ENCODE measurements around the gene CXCL13. TPM values are rescaled to one million over a fixed set of nuclear protein-coding genes. Genes with fewer than 3 reads are reported as not detected.

The CXCL13 gene
- total RNA-seq, 1 experiment from 2014 or later = not detected

DNA sequence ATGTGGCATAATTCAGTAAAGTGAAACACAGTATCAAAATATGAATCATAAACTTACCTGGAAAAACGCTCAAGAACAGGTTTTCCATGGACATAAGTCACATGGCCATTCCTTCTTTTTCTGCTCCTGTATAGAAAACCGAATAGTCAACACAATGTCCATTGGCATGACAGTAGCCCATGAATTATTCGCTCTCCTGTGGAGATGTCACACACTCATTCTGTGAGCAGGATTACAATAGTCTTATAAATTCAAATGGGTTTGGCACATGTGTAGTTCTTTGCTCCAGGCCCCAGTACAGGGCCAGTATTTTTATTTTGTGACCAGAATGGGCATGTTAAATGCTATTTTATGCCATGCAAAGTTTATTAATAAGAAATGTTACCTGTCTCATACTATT lies 15.1 kb upstream of the CXCL13 start:
- ATAC-seq (no peak), DNase-seq (ENCODE audit: low spot score) (no peak)
- no peaks in the 10 kb centered on the region for H3K27me3 Mint-ChIP-seq (ENCODE audit: low read depth)
- H3K27ac Mint-ChIP-seq = no peak overlapping the region
- no peaks in the 10 kb centered on the region for H3K9me3 Mint-ChIP-seq
- CTCF ChIA-PET = interaction anchor here (1.3 kb wide), 1 partner anchor 11 kb away, joined by 4 read pairs; no protein-coding TSS in a partner anchor
- POLR2A ChIA-PET = no interaction called here
- no peak overlapping the region for H3K4me3 Mint-ChIP-seq
- H3K4me1 Mint-ChIP-seq = peaks cover 5% of the 10 kb centered on the region; the same call in 1 of the 2 replicates
- H3K36me3 Mint-ChIP-seq = no peaks in the 10 kb centered on the region
- TF ChIP-seq, protein P1, sequence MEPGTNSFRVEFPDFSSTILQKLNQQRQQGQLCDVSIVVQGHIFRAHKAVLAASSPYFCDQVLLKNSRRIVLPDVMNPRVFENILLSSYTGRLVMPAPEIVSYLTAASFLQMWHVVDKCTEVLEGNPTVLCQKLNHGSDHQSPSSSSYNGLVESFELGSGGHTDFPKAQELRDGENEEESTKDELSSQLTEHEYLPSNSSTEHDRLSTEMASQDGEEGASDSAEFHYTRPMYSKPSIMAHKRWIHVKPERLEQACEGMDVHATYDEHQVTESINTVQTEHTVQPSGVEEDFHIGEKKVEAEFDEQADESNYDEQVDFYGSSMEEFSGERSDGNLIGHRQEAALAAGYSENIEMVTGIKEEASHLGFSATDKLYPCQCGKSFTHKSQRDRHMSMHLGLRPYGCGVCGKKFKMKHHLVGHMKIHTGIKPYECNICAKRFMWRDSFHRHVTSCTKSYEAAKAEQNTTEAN (CRISPR knock-in tag; IDR thresholded peaks at IDR 0.05) = no peak
- TF ChIP-seq NFYB (CRISPR knock-in tag; conservative IDR thresholded peaks at IDR 0.05; ENCODE audit: low read depth) (no peak), CREM (CRISPR knock-in tag; IDR thresholded peaks at IDR 0.05) (no peak), GTF2I (CRISPR knock-in tag; conservative IDR thresholded peaks at IDR 0.05) (no peak), JUN (CRISPR knock-in tag; IDR thresholded peaks at IDR 0.05) (no peak), ZNF671 (CRISPR knock-in tag; IDR thresholded peaks at IDR 0.05) (no peak), NFATC4 (CRISPR knock-in tag; IDR thresholded peaks at IDR 0.05) (no peak), ZNF232 (CRISPR knock-in tag; IDR thresholded peaks at IDR 0.05) (no peak)
- TF ChIP-seq, protein P2, sequence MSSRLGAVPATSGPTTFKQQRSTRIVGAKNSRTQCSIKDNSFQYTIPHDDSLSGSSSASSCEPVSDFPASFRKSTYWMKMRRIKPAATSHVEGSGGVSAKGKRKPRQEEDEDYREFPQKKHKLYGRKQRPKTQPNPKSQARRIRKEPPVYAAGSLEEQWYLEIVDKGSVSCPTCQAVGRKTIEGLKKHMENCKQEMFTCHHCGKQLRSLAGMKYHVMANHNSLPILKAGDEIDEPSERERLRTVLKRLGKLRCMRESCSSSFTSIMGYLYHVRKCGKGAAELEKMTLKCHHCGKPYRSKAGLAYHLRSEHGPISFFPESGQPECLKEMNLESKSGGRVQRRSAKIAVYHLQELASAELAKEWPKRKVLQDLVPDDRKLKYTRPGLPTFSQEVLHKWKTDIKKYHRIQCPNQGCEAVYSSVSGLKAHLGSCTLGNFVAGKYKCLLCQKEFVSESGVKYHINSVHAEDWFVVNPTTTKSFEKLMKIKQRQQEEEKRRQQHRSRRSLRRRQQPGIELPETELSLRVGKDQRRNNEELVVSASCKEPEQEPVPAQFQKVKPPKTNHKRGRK (CRISPR knock-in tag; IDR thresholded peaks at IDR 0.05; ENCODE audit: borderline replicate concordance) = no peak

DNA sequence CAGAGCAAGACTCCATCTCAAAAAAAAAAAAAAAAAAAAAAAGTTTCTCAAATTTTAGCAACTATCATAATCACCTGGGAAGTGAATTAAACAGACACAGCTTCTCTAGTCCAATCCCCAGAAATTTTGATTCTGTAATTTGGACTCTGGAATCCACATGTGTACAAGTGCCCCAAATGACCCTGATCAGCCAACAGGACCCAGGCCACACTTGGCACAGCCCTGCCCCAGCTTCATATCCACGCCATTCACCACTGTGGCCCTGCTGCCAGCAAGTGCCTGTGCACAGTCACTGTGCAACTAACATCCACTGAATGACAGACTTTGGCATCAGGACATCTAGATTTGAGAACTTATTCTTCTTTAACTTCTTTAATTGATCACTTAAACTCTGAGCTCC lies 14.1 kb upstream of the CXCL13 start:
- ChIA-PET CTCF (interaction anchor here (0.7 to 1.3 kb wide), 2 partner anchors 10 to 12 kb away, joined by 4 read pairs; no protein-coding TSS in a partner anchor), POLR2A (no interaction called here)
- Mint-ChIP-seq H3K27me3 (ENCODE audit: low read depth) (no peaks in the 10 kb centered on the region), H3K4me3 (no peak overlapping the region), H3K9me3 (no peaks in the 10 kb centered on the region), H3K4me1 (peaks cover 5% of the 10 kb centered on the region; the same call in 1 of the 2 replicates), H3K36me3 (no peaks in the 10 kb centered on the region), H3K27ac (no peak overlapping the region)
- ATAC-seq (no peak), DNase-seq (ENCODE audit: low spot score) (no peak)
- TF ChIP-seq, protein P3, sequence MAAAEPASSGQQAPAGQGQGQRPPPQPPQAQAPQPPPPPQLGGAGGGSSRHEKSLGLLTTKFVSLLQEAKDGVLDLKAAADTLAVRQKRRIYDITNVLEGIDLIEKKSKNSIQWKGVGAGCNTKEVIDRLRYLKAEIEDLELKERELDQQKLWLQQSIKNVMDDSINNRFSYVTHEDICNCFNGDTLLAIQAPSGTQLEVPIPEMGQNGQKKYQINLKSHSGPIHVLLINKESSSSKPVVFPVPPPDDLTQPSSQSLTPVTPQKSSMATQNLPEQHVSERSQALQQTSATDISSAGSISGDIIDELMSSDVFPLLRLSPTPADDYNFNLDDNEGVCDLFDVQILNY (CRISPR knock-in tag; IDR thresholded peaks at IDR 0.05) = no peak
- TF ChIP-seq ZNF219 (CRISPR knock-in tag; IDR thresholded peaks at IDR 0.05; ENCODE audit: borderline replicate concordance) = no peak
- TF ChIP-seq, protein P4, sequence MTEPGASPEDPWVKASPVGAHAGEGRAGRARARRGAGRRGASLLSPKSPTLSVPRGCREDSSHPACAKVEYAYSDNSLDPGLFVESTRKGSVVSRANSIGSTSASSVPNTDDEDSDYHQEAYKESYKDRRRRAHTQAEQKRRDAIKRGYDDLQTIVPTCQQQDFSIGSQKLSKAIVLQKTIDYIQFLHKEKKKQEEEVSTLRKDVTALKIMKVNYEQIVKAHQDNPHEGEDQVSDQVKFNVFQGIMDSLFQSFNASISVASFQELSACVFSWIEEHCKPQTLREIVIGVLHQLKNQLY (CRISPR knock-in tag; IDR thresholded peaks at IDR 0.05) = no peak

DNA sequence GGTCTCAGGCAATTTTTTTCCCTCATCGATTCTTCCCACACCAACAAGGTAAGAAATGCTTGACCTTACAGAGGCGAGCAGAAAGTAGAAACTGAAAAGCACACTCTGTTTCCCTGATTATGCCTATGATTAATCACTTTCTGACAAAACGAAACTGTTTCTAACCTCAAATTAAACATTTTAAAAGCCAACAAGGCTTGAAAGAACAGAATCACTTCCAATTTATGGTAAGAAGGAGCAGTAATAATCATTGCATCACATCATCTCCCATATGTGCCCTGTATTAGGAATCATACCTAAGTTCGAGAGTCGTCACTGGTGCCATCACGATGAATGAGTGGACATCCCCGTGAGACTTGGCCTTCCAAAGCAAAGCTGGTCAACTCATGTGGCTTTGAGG lies 12.5 kb upstream of the CXCL13 start:
- ChIA-PET CTCF (interaction anchor here (1.5 kb wide), 1 partner anchor 128 kb away, joined by 4 read pairs; no protein-coding TSS in a partner anchor), POLR2A (no interaction called here)
- peaks cover 4% of the 10 kb centered on the region; the same call in 1 of the 2 replicates for H3K9me3 Mint-ChIP-seq
- peaks cover 5% of the 10 kb centered on the region; the same call in 1 of the 2 replicates for H3K4me1 Mint-ChIP-seq
- ATAC-seq (no peak), DNase-seq (ENCODE audit: low spot score) (no peak)
- H3K36me3 Mint-ChIP-seq = no peaks in the 10 kb centered on the region
- no peaks in the 10 kb centered on the region for H3K27me3 Mint-ChIP-seq (ENCODE audit: low read depth)
- H3K27ac Mint-ChIP-seq = no peak overlapping the region
- H3K4me3 Mint-ChIP-seq = no peak overlapping the region
- TF ChIP-seq, protein P5, sequence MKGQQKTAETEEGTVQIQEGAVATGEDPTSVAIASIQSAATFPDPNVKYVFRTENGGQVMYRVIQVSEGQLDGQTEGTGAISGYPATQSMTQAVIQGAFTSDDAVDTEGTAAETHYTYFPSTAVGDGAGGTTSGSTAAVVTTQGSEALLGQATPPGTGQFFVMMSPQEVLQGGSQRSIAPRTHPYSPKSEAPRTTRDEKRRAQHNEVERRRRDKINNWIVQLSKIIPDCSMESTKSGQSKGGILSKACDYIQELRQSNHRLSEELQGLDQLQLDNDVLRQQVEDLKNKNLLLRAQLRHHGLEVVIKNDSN (CRISPR knock-in tag; IDR thresholded peaks at IDR 0.05) = no peak
- TF ChIP-seq, protein P6, sequence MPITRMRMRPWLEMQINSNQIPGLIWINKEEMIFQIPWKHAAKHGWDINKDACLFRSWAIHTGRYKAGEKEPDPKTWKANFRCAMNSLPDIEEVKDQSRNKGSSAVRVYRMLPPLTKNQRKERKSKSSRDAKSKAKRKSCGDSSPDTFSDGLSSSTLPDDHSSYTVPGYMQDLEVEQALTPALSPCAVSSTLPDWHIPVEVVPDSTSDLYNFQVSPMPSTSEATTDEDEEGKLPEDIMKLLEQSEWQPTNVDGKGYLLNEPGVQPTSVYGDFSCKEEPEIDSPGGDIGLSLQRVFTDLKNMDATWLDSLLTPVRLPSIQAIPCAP (CRISPR knock-in tag; IDR thresholded peaks at IDR 0.05) = no peak
- TF ChIP-seq ESRRA (CRISPR knock-in tag; IDR thresholded peaks at IDR 0.05; ENCODE audit: borderline replicate concordance) = no peak
- no peak for TF ChIP-seq NFE2L1 (CRISPR knock-in tag; IDR thresholded peaks at IDR 0.05)
- TF ChIP-seq, protein P7, sequence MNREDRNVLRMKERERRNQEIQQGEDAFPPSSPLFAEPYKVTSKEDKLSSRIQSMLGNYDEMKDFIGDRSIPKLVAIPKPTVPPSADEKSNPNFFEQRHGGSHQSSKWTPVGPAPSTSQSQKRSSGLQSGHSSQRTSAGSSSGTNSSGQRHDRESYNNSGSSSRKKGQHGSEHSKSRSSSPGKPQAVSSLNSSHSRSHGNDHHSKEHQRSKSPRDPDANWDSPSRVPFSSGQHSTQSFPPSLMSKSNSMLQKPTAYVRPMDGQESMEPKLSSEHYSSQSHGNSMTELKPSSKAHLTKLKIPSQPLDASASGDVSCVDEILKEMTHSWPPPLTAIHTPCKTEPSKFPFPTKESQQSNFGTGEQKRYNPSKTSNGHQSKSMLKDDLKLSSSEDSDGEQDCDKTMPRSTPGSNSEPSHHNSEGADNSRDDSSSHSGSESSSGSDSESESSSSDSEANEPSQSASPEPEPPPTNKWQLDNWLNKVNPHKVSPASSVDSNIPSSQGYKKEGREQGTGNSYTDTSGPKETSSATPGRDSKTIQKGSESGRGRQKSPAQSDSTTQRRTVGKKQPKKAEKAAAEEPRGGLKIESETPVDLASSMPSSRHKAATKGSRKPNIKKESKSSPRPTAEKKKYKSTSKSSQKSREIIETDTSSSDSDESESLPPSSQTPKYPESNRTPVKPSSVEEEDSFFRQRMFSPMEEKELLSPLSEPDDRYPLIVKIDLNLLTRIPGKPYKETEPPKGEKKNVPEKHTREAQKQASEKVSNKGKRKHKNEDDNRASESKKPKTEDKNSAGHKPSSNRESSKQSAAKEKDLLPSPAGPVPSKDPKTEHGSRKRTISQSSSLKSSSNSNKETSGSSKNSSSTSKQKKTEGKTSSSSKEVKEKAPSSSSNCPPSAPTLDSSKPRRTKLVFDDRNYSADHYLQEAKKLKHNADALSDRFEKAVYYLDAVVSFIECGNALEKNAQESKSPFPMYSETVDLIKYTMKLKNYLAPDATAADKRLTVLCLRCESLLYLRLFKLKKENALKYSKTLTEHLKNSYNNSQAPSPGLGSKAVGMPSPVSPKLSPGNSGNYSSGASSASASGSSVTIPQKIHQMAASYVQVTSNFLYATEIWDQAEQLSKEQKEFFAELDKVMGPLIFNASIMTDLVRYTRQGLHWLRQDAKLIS (CRISPR knock-in tag; IDR thresholded peaks at IDR 0.05; ENCODE audit: borderline replicate concordance) = no peak
- TF ChIP-seq SMAD4 (CRISPR knock-in tag; IDR thresholded peaks at IDR 0.05) = no peak
- TF ChIP-seq, protein P8, sequence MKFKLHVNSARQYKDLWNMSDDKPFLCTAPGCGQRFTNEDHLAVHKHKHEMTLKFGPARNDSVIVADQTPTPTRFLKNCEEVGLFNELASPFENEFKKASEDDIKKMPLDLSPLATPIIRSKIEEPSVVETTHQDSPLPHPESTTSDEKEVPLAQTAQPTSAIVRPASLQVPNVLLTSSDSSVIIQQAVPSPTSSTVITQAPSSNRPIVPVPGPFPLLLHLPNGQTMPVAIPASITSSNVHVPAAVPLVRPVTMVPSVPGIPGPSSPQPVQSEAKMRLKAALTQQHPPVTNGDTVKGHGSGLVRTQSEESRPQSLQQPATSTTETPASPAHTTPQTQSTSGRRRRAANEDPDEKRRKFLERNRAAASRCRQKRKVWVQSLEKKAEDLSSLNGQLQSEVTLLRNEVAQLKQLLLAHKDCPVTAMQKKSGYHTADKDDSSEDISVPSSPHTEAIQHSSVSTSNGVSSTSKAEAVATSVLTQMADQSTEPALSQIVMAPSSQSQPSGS (CRISPR knock-in tag; IDR thresholded peaks at IDR 0.05; ENCODE audit: borderline replicate concordance, low read depth) = no peak
- TF ChIP-seq SOX15 (CRISPR knock-in tag; IDR thresholded peaks at IDR 0.05) = no peak
